HG03354 (cell line): Measurements from ENCODE around the gene OMP.

ENCODE experiments used
- ATAC-seq: cut with Tn5 transposase; IDR thresholded peaks from one replicate; pipeline ENCODE4 v1.9.1; 2021; ENCODE audit warnings: mild to moderate bottlenecking; ENCODE audit not compliant: unreplicated experiment, poor library complexity, severe bottlenecking

The OMP gene

GRCh38 chr11:77119531-77119936 lies 16.9 kb downstream of the OMP start:
- no peak for ATAC-seq

GRCh38 chr11:77120571-77120970 lies 17.9 kb downstream of the OMP start:
- ATAC-seq: no peak

- no peak for ATAC-seq
These were observed 18.5 kb downstream of the OMP start for GRCh38 chr11:77121096-77121640.

- no peak for ATAC-seq
These were observed 19.4 kb downstream of the OMP start for GRCh38 chr11:77121876-77122575.

- ATAC-seq: no peak
These were observed 20.1 kb downstream of the OMP start for GRCh38 chr11:77122576-77123212.

GRCh38 chr11:77123591-77123990 lies 21.0 kb downstream of the OMP start:
- no peak for ATAC-seq

- ATAC-seq: no peak
These were observed 21.4 kb downstream of the OMP start for GRCh38 chr11:77124041-77124440.

GRCh38 chr11:77124488-77124887 lies 21.8 kb downstream of the OMP start:
- ATAC-seq: no peak

GRCh38 chr11:77125191-77125590 lies 22.6 kb downstream of the OMP start:
- ATAC-seq: no peak

GRCh38 chr11:77125695-77126094 lies 23.1 kb downstream of the OMP start:
- no peak for ATAC-seq

GRCh38 chr11:77126156-77126775 lies 23.6 kb downstream of the OMP start:
- no peak for ATAC-seq

GRCh38 chr11:77126861-77127234 lies 24.2 kb downstream of the OMP start:
- ATAC-seq: no peak

GRCh38 chr11:77127235-77127911 lies 24.7 kb downstream of the OMP start:
- peak; percentile 63 for ATAC-seq

GRCh38 chr11:77127920-77128691 lies 25.5 kb downstream of the OMP start, which contains the start of gene MYO7A:
MYO7A (plus strand) TSS chr11:77128246; CDS start chr11:77130635, 2,389 bp downstream.
- ATAC-seq: no peak

- ATAC-seq: no peak
These were observed 26.6 kb downstream of the OMP start for GRCh38 chr11:77129069-77129841.

GRCh38 chr11:77129842-77130756 lies 27.5 kb downstream of the OMP start:
- no peak for ATAC-seq

GRCh38 chr11:77130763-77131513 lies 28.3 kb downstream of the OMP start:
- ATAC-seq: no peak
